CD4-positive, alpha-beta T cell (primary cell): ENCODE measurements around the gene WBP2NL. TPM values are rescaled to one million over a fixed set of nuclear protein-coding genes. Genes with fewer than 3 reads are reported as not detected.

Experiments used
- ATAC-seq: fragments of 200-7000 bp; cut with Tn5 transposase; one replicate; pipeline ENCODE4 v1.10.0; 2022; ENCODE audit warnings: mild to moderate bottlenecking; ENCODE audit not compliant: poor library complexity
- CTCF ChIA-PET: fragments of 350-600 bp; sonication (Branson Sonifier 250); formaldehyde crosslinking; loops from one replicate; lab custom pipeline; 2021; ENCODE audit warnings: antibody characterized with exemption, inconsistent platforms; lab: Charles Lee
- POLR2A ChIA-PET: fragments of 350-600 bp; sonication (Branson Sonifier 250); formaldehyde crosslinking; loops from one replicate; lab custom pipeline; 2021; ENCODE audit warnings: antibody characterized with exemption, inconsistent platforms; lab: Charles Lee
- DNase-seq, 14 experiments: peaks; one replicate each; pipeline ENCODE4 v3.0.0-alpha.2; 2013 to 2020; ENCODE audit warnings: mixed read lengths in 2 of 14
- H3K27ac ChIP-seq, 2 donors: one replicate each; pipeline versions ENCODE4 v1.5.1 to v1.7.0; 2013; ENCODE audit warnings: low read length in 2 of 2, low read depth in 1 of 2, mild to moderate bottlenecking in 1 of 2
- H3K27me3 ChIP-seq, 2 experiments: 1 replicate in 1 of 2; 2 replicates in 1 of 2; pipeline versions ENCODE4 v1.6.1 to v1.7.0; 2013; ENCODE audit warnings: low read length in 2 of 2, control low read depth in 1 of 2, mild to moderate bottlenecking in 1 of 2, moderate library complexity in 1 of 2; ENCODE audit not compliant: insufficient read depth in 2 of 2, control insufficient read depth in 1 of 2
- H3K36me3 ChIP-seq: one replicate; pipeline ENCODE4 v1.6.1; 2013; ENCODE audit warnings: low read length, control low read depth; ENCODE audit not compliant: insufficient read depth
- H3K4me1 ChIP-seq: one replicate; pipeline ENCODE4 v1.6.1; 2013; ENCODE audit warnings: low read length, control low read depth; ENCODE audit not compliant: insufficient read depth
- H3K4me3 ChIP-seq: one replicate; pipeline ENCODE4 v1.5.1; 2013; ENCODE audit warnings: mild to moderate bottlenecking, low read length, moderate library complexity
- H3K9me3 ChIP-seq, 2 experiments: 1 replicate in 1 of 2; 2 replicates in 1 of 2; pipeline versions ENCODE4 v1.6.1 to v1.7.0; 2013; ENCODE audit warnings: low read length in 2 of 2, mild to moderate bottlenecking in 2 of 2, control low read depth in 1 of 2, moderate library complexity in 1 of 2; ENCODE audit not compliant: control insufficient read depth in 1 of 2, insufficient read depth in 1 of 2
- H3K27ac Mint-ChIP-seq: one replicate; pipeline ENCODE4 v1.8.0; 2020; ENCODE audit warnings: mixed read lengths
- H3K27me3 Mint-ChIP-seq: one replicate; pipeline ENCODE4 v1.8.0; 2021; ENCODE audit warnings: mixed read lengths
- H3K36me3 Mint-ChIP-seq: one replicate; pipeline ENCODE4 v1.8.0; 2021; ENCODE audit warnings: low read depth, mixed read lengths
- H3K4me1 Mint-ChIP-seq: one replicate; pipeline ENCODE4 v1.8.0; 2021; ENCODE audit warnings: low read depth, mixed read lengths
- H3K4me3 Mint-ChIP-seq: one replicate; pipeline ENCODE4 v1.8.0; 2020; ENCODE audit warnings: mild to moderate bottlenecking, mixed read lengths
- H3K9me3 Mint-ChIP-seq: one replicate; pipeline ENCODE4 v1.8.0; 2020; ENCODE audit warnings: mixed read lengths
- CTCF ChIP-seq: fragments of 200-600 bp; IDR thresholded peaks from one replicate; pipeline ENCODE4 v1.8.0; 2022; ENCODE audit warnings: antibody characterized with exemption, mild to moderate bottlenecking
- intact Hi-C, 2 experiments: fragments of 100-400 bp; cut with DNase I in 1 of 2; cut with micrococcal nuclease in 1 of 2; formaldehyde crosslinking; loops; one replicate each; pipeline versions ENCODE4 v1.15.1 to v1.9.0; 2023 to 2025; cut with DNase I, micrococcal nuclease
- total RNA-seq, 174 experiments: library from RNA in 2 of 174; stranded (reverse) in 2 of 174; gene quantifications; one replicate each; pipeline ENCODE4 v1.2.3 and lab custom pipeline; 2021 to 2026

Gene WBP2NL
- total RNA-seq, 2 experiments from 2014 or later = 0.38 to 1.7 TPM

DNA sequence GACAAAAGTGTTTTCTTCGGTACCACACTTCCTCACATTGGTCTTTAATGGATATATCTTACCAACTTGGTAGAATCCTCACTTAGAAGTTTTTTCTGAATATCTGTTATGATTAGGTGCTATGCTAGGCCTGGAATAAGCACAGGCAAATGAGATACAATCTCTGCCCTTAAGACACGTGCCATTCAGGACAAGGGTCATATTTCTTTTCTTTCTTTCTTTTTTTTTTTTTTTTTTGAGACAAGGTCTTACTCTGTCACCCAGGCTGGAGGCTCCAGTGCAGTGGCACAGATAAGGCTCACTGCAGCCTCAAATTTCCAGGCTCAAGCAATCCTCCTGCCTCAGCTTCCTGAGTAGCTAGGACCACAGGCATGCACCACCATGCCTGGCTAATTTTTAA lies 23.0 kb downstream of the WBP2NL start:
- CTCF ChIA-PET = no interaction called here
- Histone ChIP-seq H3K4me1 (peaks cover 10% of the 10 kb centered on the region), H3K9me3 (no peaks in the 10 kb centered on the region), H3K27me3 (peaks cover 0 to 6% of the 10 kb centered on the region in 2 experiments), H3K4me3 (no peak overlapping the region), H3K27ac (no peak overlapping the region), H3K36me3 (no peaks in the 10 kb centered on the region)
- Mint-ChIP-seq H3K27ac (no peak overlapping the region), H3K4me3 (no peak overlapping the region), H3K36me3 (no peaks in the 10 kb centered on the region), H3K9me3 (no peaks in the 10 kb centered on the region), H3K4me1 (peaks cover 13% of the 10 kb centered on the region), H3K27me3 (peaks cover 7% of the 10 kb centered on the region)
- DNase-seq (no peak), ATAC-seq (no peak)
- intact Hi-C loops = no loop called here
- no peak for TF ChIP-seq CTCF
- POLR2A ChIA-PET = no interaction called here

DNA sequence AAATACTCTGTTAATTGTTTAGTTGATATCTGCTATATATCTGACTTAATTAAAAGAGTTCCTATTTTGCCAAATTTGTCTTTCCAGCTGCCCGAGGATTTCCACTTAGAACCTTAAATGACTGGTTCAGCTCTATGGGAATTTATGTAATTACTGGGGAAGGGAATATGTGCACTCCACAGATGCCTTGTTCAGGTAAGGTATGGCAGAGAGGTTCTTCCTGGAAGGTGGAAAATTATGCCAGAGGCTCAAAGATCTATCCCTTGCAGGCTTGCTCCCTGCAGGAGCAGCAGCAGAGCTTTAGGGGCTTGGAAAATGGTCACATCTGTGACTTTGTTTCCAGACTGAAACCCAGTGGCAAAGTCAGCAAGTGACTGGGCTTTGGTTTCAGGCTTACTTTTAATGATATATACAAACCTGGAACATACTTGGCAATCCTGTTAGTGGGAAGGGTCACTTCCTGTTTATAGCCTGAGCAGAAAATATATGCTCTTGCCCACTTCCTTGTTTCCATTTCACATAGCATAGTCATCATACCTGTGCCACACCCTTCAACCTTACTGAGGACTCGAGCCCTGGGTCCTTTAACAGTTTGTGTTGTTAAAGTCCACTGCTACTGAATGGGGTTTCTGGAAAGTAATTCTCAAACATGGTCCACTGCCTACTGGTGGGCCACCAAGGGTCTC lies 23.7 kb downstream of the WBP2NL start:
- H3K36me3 Mint-ChIP-seq = no peaks in the 10 kb centered on the region
- Histone ChIP-seq H3K4me3 (no peak overlapping the region), H3K9me3 (no peaks in the 10 kb centered on the region), H3K36me3 (no peaks in the 10 kb centered on the region), H3K27me3 (peaks cover 0 to 2% of the 10 kb centered on the region in 2 experiments), H3K4me1 (peaks cover 10% of the 10 kb centered on the region), H3K27ac (no peak overlapping the region)
- TF ChIP-seq CTCF = no peak
- H3K27me3 Mint-ChIP-seq = peaks cover 4% of the 10 kb centered on the region
- ChIA-PET POLR2A (no interaction called here), CTCF (no interaction called here)
- H3K27ac Mint-ChIP-seq = no peak overlapping the region
- no peak overlapping the region for H3K4me3 Mint-ChIP-seq
- DNase-seq = peak in 1 of 14 experiments; percentile 54
- H3K9me3 Mint-ChIP-seq = no peaks in the 10 kb centered on the region
- intact Hi-C loops = no loop called here
- ATAC-seq = no peak
- H3K4me1 Mint-ChIP-seq = peaks cover 13% of the 10 kb centered on the region

DNA sequence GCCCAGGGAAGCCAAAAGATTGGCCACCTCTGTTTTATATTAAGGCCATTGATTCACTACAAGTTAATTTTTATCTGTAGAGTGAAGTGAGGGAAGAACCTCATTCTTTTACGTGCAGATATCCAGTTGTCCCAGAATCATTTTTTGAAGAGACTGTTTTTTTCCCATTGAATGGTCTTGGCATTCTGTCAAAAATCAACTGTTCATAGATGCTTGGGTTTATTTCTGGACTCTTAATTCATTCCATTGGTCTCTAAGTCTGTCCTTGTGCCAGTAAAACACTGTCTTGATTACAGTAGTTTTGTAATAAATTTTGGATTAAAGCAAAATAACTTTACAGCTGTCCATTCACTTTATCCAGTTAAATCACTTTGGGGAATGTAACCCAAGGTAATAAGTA lies 26.8 kb downstream of the WBP2NL start:
- CTCF ChIA-PET = no interaction called here
- TF ChIP-seq CTCF = no peak
- H3K4me1 Mint-ChIP-seq = peaks cover 13% of the 10 kb centered on the region

More for the DNA sequence above, 26.8 kb downstream of the WBP2NL start:
- H3K27ac Mint-ChIP-seq = no peak overlapping the region
- Histone ChIP-seq H3K36me3 (no peaks in the 10 kb centered on the region), H3K4me3 (no peak overlapping the region), H3K27me3 (no peaks in the 10 kb centered on the region), H3K4me1 (peaks cover 10% of the 10 kb centered on the region), H3K9me3 (no peaks in the 10 kb centered on the region), H3K27ac (no peak overlapping the region)
- no peak overlapping the region for H3K4me3 Mint-ChIP-seq
- no peaks in the 10 kb centered on the region for H3K36me3 Mint-ChIP-seq
- H3K9me3 Mint-ChIP-seq = no peaks in the 10 kb centered on the region
- intact Hi-C loops = no loop called here
- H3K27me3 Mint-ChIP-seq = no peaks in the 10 kb centered on the region
- ATAC-seq (no peak), DNase-seq (no peak)
- POLR2A ChIA-PET = no interaction called here
